Mucosa of stomach (tissue), 1 donor: ENCODE measurements around the gene NDE1.

Source experiments
- H3K27me3 ChIP-seq: one replicate; pipeline ENCODE4 v1.7.0; 2013; ENCODE audit warnings: mild to moderate bottlenecking, low read length; ENCODE audit not compliant: control insufficient read depth, insufficient read depth
- H3K36me3 ChIP-seq: one replicate; pipeline ENCODE4 v1.7.0; 2013; ENCODE audit warnings: low read length; ENCODE audit not compliant: control insufficient read depth, insufficient read depth
- H3K4me1 ChIP-seq: one replicate; pipeline ENCODE4 v1.7.0; 2013; ENCODE audit warnings: mild to moderate bottlenecking, low read length; ENCODE audit not compliant: control insufficient read depth, insufficient read depth
- H3K4me3 ChIP-seq: one replicate; pipeline ENCODE4 v1.7.0; 2013; ENCODE audit warnings: low read length
- H3K9ac ChIP-seq: one replicate; pipeline ENCODE4 v1.7.0; 2013; ENCODE audit warnings: mild to moderate bottlenecking, low read length, moderate library complexity
- H3K9me3 ChIP-seq: one replicate; pipeline ENCODE4 v1.7.0; 2013; ENCODE audit warnings: mild to moderate bottlenecking, low read length, moderate library complexity; ENCODE audit not compliant: control insufficient read depth
- donor health status: Pancreatic carcinoma.

Gene NDE1

DNA sequence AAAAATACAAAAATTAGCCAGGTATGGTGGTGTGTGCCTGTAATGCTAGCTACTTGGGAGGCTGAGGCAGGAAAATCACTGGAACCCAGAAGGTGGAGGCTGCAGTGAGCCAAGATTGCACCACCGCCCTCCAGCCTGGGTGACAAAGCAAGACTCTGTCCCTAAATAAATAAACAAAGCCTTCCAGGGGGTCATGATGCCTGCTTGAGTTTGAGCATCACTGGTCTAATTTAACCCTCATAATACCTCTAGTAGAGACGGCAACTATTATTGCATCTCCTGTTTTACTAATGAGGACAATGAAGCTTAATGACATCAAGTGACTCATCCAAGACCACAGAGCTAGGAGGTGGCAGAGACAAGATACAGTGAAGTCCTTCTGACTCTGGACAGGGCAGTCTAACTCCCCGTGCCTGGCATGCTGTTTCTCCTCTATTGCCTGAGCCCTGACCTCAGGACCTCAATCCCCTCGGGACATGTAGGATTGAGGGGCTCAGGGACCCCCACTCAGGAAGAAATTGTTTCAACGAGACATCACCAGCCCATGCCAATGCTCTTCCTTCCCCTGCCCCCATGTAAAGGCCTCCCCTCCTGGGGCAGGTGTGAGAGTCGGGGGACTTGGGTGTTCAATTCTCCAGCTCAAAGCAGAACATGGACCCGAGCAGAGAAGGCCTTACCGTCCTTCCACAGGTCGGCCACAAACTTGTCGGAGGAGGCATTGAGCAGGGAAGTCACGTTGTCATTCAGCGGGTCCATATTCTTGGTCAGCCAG is 102.9 kb downstream of the NDE1 start:
- no peaks in the 10 kb centered on the region for H3K27me3 ChIP-seq
- H3K9ac ChIP-seq: no peak overlapping the region
- H3K36me3 ChIP-seq: no peaks in the 10 kb centered on the region
- no peak overlapping the region for H3K4me3 ChIP-seq
- no peaks in the 10 kb centered on the region for H3K9me3 ChIP-seq
- H3K4me1 ChIP-seq: no peaks in the 10 kb centered on the region

DNA sequence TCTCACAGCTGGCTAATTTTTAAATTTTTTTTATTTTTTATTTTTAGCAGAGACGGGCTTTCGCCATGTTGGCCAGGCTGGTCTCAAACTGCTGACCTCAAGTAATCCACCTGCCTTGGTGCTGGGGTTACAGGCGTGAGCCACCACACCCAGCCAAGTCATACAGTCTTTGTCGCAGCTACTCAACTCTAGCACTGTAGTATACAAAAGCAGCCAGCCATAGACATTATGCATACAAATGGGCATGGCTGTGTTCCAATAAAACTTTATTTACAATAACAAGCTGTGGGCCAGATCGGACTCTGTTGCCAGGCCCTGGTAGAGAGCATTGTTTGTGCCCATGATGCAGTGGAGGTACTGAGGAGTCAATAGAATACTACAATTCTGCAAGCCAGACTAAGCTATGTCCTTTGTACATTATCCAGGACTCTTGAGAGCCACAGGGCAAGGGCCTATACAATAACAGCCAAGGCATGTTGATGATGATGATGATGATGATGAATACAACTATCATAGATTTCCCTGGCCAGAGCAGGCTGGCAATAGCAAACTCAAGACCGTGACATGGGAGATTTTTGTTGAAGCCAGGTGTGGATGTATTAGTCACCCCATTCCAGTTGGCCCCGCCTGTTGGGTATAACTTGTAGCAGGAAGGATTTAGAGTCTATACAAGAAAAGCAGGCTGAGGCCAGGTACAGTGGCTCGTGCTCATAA is 104.9 kb downstream of the NDE1 start:
- Histone ChIP-seq H3K4me3 (no peak overlapping the region), H3K27me3 (no peaks in the 10 kb centered on the region), H3K36me3 (no peaks in the 10 kb centered on the region), H3K9ac (no peak overlapping the region), H3K4me1 (no peaks in the 10 kb centered on the region), H3K9me3 (no peaks in the 10 kb centered on the region)

DNA sequence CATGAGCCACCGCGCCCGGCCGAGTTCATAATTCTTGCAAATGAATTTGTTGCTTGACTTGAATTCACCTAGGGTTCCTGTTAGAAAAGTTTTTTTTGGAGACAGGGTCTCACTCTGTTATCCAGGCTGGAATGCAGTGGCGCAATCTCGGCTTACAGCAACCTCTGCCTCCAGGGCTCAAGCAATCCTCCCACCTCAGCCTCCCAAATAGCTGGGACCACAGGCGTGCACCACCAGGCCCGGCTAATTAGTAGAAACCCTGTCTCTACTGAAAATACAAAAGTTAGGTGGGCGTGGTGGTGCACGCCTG is 107.0 kb downstream of the NDE1 start:
- Histone ChIP-seq H3K4me1 (no peaks in the 10 kb centered on the region), H3K9ac (no peak overlapping the region), H3K9me3 (no peaks in the 10 kb centered on the region), H3K4me3 (no peak overlapping the region), H3K27me3 (no peaks in the 10 kb centered on the region), H3K36me3 (no peaks in the 10 kb centered on the region)

DNA sequence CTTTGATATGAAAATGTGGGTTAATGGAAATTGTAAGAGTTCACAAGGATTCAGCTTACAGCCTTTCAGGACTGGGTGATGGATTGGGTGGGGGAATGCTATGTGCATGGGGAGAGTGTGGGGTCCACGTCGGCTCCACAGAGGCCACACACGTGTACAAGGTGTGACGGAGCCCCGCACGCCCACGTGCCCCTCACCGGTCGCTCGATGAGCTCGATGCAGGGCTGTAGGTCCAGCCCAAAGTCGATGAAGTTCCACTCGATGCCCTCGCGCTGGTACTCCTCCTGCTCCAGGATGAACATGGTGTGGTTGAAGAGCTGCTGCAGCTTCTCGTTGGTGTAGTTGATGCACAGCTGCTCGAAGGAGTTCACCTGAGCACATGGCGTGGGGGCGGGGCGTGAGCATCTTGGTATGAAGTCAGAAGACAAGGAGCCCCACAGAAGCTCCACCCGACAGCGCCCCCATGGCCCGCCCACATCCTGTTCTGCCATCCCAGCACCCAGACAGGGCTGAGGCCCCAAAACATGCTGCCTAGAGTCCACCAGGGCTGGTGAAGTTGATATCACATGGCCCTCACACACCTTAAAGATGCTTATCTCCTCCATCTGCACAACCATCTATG is 107.7 kb downstream of the NDE1 start:
- Histone ChIP-seq H3K9ac (no peak overlapping the region), H3K4me3 (no peak overlapping the region), H3K27me3 (no peaks in the 10 kb centered on the region), H3K36me3 (no peaks in the 10 kb centered on the region), H3K4me1 (no peaks in the 10 kb centered on the region), H3K9me3 (no peaks in the 10 kb centered on the region)

DNA sequence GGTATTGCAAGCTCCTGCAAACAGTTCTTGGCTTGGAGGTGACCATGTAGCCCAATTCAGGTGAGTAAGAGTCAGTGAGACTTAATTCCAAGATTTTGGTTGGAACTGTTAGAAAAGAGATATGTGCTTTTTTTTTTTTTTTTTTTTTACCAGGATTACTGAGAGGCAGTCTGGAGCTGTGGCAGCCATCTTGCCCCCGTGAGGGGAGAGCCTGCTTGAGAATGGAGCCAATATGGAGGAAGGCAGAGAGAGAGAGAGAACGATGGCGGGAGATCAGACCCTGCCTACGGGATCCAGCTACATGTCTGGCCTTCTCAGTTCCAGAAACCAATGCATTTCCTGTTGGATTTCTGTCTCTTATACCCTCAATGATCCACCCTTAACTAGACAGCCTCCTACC is 109.0 kb downstream of the NDE1 start:
- Histone ChIP-seq H3K4me3 (no peak overlapping the region), H3K4me1 (no peaks in the 10 kb centered on the region), H3K27me3 (no peaks in the 10 kb centered on the region), H3K36me3 (no peaks in the 10 kb centered on the region), H3K9ac (no peak overlapping the region), H3K9me3 (no peaks in the 10 kb centered on the region)

DNA sequence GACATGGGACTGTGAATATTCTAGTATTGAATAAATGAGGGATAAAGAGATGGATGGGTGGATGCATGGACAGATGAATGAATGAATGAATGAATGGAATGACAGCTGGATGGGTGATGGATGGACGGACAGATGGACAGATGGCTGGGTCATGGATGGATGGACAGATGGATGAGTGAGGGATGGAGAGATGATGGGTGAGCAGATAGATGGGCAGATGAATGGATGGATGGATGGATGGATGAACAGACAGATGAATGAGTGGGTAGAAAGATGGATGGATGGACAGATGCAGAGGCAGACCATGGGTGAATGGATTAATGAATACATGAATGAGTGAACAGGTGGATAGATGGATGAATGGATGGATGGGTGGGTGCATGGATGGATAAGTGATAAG is 110.1 kb downstream of the NDE1 start:
- Histone ChIP-seq H3K36me3 (no peaks in the 10 kb centered on the region), H3K4me1 (no peaks in the 10 kb centered on the region)

DNA sequence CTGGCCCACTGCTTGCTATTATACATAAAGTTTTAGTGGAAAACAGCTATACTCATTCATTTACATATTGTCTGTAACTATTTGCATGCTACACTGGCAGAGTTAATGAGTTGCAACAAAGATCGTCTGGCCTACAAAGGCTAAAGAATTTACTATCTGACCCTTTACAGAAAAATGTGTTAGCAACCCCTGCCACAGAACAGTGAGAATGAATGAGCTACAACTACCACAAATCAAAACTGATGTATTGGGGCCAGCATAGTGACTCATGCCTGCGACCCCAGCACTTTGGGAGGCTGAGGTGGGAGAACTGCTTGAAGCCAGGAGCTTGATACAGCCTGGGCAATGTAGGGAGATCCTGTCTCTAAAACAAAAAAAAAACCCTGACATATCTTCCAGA is 114.1 kb downstream of the NDE1 start:
- no peaks in the 10 kb centered on the region for H3K36me3 ChIP-seq
- H3K4me1 ChIP-seq: no peaks in the 10 kb centered on the region
- no peaks in the 10 kb centered on the region for H3K27me3 ChIP-seq
- H3K4me3 ChIP-seq: no peak overlapping the region
- no peaks in the 10 kb centered on the region for H3K9me3 ChIP-seq
- no peak overlapping the region for H3K9ac ChIP-seq

More for the DNA sequence above, 110.1 kb downstream of the NDE1 start:
- H3K27me3 ChIP-seq: no peaks in the 10 kb centered on the region
- H3K4me3 ChIP-seq: no peak overlapping the region
- H3K9ac ChIP-seq: no peak overlapping the region
- H3K9me3 ChIP-seq: no peaks in the 10 kb centered on the region

DNA sequence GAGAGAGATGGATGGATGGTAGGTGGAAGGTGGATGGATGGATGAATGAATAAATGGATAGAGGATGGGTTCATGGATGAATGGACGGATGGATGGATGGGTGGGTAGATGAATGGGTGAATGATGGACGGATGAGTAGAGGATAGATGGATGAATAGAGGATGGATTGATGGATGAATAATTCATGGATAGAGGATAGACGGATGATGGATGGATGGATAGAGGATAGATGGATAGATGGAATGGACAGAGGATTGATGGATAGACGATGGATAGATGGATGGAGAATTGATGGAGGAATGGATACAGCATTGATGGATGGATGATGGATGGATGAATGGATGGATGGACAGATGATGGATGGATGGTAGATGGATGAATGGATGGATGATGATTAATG is 115.1 kb downstream of the NDE1 start:
- Histone ChIP-seq H3K36me3 (no peaks in the 10 kb centered on the region), H3K9me3 (no peaks in the 10 kb centered on the region), H3K9ac (no peak overlapping the region), H3K27me3 (no peaks in the 10 kb centered on the region), H3K4me3 (no peak overlapping the region), H3K4me1 (no peaks in the 10 kb centered on the region)

DNA sequence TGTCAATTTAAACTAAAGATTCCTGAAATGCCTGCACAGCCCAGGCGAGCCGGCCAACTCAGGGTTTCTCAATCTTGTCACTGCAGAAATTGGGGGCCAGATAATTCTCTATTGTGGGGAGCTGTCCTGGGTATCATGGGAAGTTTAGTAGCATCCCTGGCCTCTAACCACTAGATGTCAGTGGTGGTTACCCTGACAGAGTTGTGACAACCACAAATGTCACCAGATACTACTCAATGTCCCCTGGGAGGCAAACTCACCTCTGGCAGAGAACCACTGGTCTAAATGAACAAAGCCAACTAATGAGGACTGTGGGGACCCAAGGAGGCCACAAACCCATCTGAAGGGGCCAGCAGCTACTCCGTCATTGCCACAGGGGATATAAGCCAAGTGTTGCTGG is 115.8 kb downstream of the NDE1 start:
- H3K9me3 ChIP-seq: no peaks in the 10 kb centered on the region
- no peak overlapping the region for H3K4me3 ChIP-seq
- no peaks in the 10 kb centered on the region for H3K4me1 ChIP-seq
- no peak overlapping the region for H3K9ac ChIP-seq
- no peaks in the 10 kb centered on the region for H3K36me3 ChIP-seq
- H3K27me3 ChIP-seq: no peaks in the 10 kb centered on the region

DNA sequence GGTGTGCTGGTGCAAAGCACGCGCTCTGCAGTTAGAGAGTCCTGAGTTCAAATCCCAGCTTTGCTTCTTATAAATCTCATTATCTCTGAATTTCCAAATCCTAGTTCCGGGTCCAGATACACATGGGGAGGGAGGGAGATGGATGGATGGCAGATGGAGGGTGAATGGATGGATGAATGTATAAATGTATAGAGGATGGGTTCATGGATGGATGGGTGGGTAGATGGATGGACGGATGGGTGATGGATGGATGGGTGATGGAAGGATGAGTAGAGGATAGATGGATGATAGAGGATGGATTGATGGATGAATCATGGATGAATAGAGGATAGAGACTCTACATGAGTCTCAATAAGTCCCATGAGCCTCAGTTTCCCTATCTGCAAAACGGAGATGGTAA is 116.9 kb downstream of the NDE1 start:
- Histone ChIP-seq H3K4me3 (no peak overlapping the region), H3K9ac (no peak overlapping the region), H3K27me3 (no peaks in the 10 kb centered on the region), H3K9me3 (no peaks in the 10 kb centered on the region), H3K36me3 (no peaks in the 10 kb centered on the region), H3K4me1 (no peaks in the 10 kb centered on the region)

DNA sequence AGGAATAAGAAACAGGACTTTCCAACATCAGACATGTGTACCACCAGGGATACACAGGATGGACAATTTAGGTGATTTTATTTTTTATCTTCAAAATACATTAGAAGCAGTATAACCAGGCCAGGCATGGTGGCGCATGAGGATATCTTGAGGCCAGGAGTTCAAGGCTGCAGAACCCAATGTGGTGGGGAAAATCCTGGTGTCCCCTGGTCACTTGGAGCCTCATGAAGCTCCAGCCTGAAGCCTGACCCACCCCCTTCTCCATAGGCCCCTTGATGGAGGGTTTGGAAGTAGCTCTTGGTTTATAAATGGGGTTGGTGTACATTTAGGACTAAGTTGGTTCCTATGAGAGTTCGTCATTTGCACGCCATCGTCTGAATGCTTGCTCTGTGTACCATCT is 118.2 kb downstream of the NDE1 start:
- Histone ChIP-seq H3K4me3 (no peak overlapping the region), H3K36me3 (no peaks in the 10 kb centered on the region), H3K9ac (no peak overlapping the region), H3K4me1 (no peaks in the 10 kb centered on the region), H3K27me3 (no peaks in the 10 kb centered on the region), H3K9me3 (no peaks in the 10 kb centered on the region)

DNA sequence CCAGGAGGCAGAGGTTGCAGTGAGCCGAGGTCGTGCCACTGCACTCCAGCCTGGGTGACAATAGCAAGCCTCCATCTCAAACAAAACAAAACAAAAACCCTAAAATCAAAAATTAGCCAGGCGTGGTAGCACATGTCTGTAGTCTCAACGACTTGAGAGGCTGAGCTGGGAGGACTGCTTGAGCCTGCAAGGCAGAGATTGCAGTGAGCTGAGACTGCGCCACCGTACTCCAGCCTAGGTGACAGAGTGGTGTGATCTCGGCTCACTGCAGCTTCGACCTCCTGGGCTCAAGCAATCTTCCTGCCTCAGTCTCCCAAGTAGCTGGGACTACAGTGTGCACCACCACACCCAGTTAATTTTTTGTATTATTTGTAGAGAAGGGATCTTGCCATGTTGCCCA is 119.2 kb downstream of the NDE1 start:
- Histone ChIP-seq H3K4me1 (no peaks in the 10 kb centered on the region), H3K4me3 (no peak overlapping the region), H3K27me3 (no peaks in the 10 kb centered on the region), H3K9ac (no peak overlapping the region), H3K36me3 (no peaks in the 10 kb centered on the region), H3K9me3 (no peaks in the 10 kb centered on the region)
